ENCODE data around the gene FEZF1. TPM values are rescaled to one million over a fixed set of nuclear protein-coding genes. Genes with fewer than 3 reads are reported as not detected.

Gene FEZF1
- total RNA-seq, 2 experiments from 2014 or later, result not detected

GRCh38 chr7:122255454-122255853 lies 49.1 kb downstream of the FEZF1 start:
- Mint-ChIP-seq H3K36me3 (ENCODE audit: low read depth) (no peaks in the 10 kb centered on the region), H3K27me3 (ENCODE audit: low read depth) (no peaks in the 10 kb centered on the region), H3K4me3 (no peak overlapping the region), H3K27ac (no peak overlapping the region), H3K4me1 (ENCODE audit: low read depth) (no peaks in the 10 kb centered on the region), H3K9me3 (ENCODE audit: insufficient read depth) (no peaks in the 10 kb centered on the region)
- ChIA-PET CTCF (no interaction called here), POLR2A (no interaction called here)
- DNase-seq (no peak), ATAC-seq (no peak)

Other genes starting within 250 kb of the FEZF1 start
- gene AASS, start 160.5 kb downstream of the FEZF1 start, total RNA-seq, result under 1 TPM; 0.26 to 0.52 TPM

Data from activated CD8-positive, alpha-beta T cell treated with anti-CD3 and anti-CD28 coated beads, Interleukin-2, amount 10 ng/mL, durations not matched to agents 7 days and 5 days (primary cell).